Progenitor cell of endocrine pancreas (in vitro differentiated cells): Measurements from ENCODE around the gene ARL8A. TPM values are rescaled to one million over a fixed set of nuclear protein-coding genes. Genes with fewer than 3 reads are reported as not detected.

Experiments
- DNase-seq: peaks from one replicate; pipeline ENCODE4 v3.0.0; 2021; ENCODE audit warnings: low spot score; ENCODE audit not compliant: unreplicated experiment
- H3K27ac Mint-ChIP-seq: 2 replicates; pipeline ENCODE4 v1.8.0; 2021; ENCODE audit warnings: mild to moderate bottlenecking, moderate library complexity, mixed read lengths
- H3K27me3 Mint-ChIP-seq: 2 replicates; pipeline ENCODE4 v1.8.0; 2021; ENCODE audit warnings: mixed read lengths
- H3K36me3 Mint-ChIP-seq: 2 replicates; pipeline ENCODE4 v1.8.0; 2022; ENCODE audit warnings: mixed read lengths; ENCODE audit not compliant: insufficient read depth
- H3K4me1 Mint-ChIP-seq: 2 replicates; pipeline ENCODE4 v1.8.0; 2021; ENCODE audit warnings: low read depth, mixed read lengths
- H3K4me3 Mint-ChIP-seq: 2 replicates; pipeline ENCODE4 v1.8.0; 2021; ENCODE audit warnings: low read depth, mild to moderate bottlenecking, moderate library complexity, mixed read lengths
- H3K9me3 Mint-ChIP-seq: 2 replicates; pipeline ENCODE4 v1.8.0; 2021; ENCODE audit warnings: low read depth, mixed read lengths
- total RNA-seq: library from RNA; stranded (reverse); gene quantifications from 2 replicates; pipeline ENCODE4 v1.2.1, GENCODE V29; 2021
- TF ChIP-seq, protein P1 (sequence below): fragments of 200-600 bp; sonication (generic); IDR thresholded peaks from one replicate; pipeline ENCODE4 v1.5.0; 2021; ENCODE audit warnings: antibody characterized with exemption, mild to moderate bottlenecking; ENCODE audit not compliant: unreplicated experiment

ARL8A gene
- total RNA-seq, 1 donor from 2014 or later, result 43.7 TPM

DNA sequence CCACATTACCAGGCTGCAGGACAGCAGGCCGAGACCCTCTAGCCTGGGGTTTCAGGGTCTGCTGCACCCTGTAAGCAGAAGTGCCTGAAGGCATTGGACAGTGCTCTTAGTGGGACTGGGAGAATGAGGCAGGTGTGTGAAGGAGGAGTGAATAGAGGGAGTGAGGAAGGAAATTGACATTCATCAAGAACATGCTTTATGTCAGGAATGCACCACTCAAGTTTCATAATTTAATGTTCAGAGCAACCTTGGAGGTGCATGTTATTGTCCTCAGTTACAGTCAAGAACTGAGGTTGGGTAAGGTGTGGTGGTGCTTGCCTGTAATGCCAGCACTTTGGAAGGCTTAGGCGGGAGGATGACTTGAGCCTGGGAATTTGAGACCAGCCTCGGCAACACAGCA is 33.6 kb downstream of the ARL8A start:
- Mint-ChIP-seq H3K27ac (no peak overlapping the region), H3K4me1 (peaks cover 32% of the 10 kb centered on the region), H3K9me3 (no peaks in the 10 kb centered on the region), H3K27me3 (no peaks in the 10 kb centered on the region), H3K36me3 (no peaks in the 10 kb centered on the region), H3K4me3 (no peak overlapping the region)
- DNase-seq, result no peak
- TF ChIP-seq, protein P1, sequence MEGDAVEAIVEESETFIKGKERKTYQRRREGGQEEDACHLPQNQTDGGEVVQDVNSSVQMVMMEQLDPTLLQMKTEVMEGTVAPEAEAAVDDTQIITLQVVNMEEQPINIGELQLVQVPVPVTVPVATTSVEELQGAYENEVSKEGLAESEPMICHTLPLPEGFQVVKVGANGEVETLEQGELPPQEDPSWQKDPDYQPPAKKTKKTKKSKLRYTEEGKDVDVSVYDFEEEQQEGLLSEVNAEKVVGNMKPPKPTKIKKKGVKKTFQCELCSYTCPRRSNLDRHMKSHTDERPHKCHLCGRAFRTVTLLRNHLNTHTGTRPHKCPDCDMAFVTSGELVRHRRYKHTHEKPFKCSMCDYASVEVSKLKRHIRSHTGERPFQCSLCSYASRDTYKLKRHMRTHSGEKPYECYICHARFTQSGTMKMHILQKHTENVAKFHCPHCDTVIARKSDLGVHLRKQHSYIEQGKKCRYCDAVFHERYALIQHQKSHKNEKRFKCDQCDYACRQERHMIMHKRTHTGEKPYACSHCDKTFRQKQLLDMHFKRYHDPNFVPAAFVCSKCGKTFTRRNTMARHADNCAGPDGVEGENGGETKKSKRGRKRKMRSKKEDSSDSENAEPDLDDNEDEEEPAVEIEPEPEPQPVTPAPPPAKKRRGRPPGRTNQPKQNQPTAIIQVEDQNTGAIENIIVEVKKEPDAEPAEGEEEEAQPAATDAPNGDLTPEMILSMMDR, result no peak

DNA sequence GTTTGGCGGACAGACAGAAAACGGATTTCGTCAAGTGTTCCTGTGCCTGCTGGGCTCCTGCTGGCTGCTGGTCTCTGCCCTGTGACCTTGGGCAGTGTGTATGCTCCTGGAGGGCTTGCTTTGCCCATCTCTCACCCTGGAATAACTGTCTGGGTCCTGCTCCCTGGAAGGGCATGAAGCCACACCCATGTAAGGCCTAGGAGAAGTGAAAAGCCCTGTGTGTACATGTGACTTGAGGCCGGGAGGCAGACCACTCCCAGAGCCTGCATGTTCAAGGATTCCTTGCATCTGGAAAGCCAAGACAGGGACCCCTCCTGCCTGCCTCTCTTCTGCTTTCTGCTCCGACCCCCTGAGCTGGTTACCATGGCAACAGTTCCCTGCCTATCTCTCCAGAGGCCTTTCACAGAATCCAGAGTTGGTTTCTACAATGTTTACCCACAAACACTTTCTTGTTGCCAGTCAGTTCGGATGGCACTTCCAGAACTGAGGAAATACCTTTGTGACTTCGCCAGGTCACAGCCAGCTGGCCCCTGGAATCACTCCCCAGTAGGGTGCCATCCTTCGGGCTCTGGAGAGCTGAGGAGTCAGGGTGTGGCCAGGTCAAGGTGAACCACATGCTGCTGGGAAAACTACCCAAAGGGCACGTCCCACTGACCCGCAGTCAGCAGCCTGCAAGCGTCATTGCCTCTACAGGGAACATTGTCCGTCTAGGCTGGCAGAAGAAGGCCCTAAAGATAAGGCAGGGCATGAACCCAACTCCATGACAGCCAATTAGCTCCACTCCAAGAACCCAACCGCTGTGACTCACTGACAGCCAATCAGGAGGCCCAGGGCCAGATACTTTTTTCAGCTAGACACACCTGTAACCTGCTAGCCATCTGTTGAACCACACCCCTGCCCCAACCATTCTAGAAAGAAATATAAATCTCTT is 36.5 kb downstream of the ARL8A start:
- Mint-ChIP-seq H3K27ac (peak overlapping the region; percentile 86), H3K4me3 (no peak overlapping the region)
- TF ChIP-seq, protein P1, result no peak

DNA sequence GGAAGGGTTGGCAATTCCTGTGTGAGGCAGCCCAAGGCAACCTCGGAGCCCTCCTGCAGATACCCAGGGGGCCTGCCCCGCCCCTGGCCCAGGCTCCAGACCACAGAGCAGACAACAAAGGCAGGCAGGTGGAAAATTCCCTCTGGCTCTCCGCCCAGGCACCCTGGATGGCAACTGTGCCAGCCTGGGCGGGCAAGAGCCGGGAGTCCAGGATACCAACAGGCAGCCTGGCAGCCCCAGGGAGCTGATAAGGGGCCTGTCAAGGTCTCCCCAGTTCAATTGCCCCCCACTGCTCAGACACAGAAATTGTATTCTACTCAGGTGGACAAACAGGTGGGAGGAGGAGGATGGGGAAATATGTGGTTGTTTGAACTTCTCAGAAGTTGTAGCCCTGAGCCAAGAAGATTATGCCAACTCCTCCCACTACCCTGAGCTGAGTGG is 37.2 kb downstream of the ARL8A start:
- H3K4me3 Mint-ChIP-seq, result no peak overlapping the region
- no peak overlapping the region for H3K27ac Mint-ChIP-seq

More for the DNA sequence above, 36.5 kb downstream of the ARL8A start:
- H3K4me1 Mint-ChIP-seq, result peaks cover 26% of the 10 kb centered on the region
- H3K36me3 Mint-ChIP-seq, result no peaks in the 10 kb centered on the region
- DNase-seq, result no peak
- no peaks in the 10 kb centered on the region for H3K27me3 Mint-ChIP-seq
- H3K9me3 Mint-ChIP-seq, result no peaks in the 10 kb centered on the region

DNA sequence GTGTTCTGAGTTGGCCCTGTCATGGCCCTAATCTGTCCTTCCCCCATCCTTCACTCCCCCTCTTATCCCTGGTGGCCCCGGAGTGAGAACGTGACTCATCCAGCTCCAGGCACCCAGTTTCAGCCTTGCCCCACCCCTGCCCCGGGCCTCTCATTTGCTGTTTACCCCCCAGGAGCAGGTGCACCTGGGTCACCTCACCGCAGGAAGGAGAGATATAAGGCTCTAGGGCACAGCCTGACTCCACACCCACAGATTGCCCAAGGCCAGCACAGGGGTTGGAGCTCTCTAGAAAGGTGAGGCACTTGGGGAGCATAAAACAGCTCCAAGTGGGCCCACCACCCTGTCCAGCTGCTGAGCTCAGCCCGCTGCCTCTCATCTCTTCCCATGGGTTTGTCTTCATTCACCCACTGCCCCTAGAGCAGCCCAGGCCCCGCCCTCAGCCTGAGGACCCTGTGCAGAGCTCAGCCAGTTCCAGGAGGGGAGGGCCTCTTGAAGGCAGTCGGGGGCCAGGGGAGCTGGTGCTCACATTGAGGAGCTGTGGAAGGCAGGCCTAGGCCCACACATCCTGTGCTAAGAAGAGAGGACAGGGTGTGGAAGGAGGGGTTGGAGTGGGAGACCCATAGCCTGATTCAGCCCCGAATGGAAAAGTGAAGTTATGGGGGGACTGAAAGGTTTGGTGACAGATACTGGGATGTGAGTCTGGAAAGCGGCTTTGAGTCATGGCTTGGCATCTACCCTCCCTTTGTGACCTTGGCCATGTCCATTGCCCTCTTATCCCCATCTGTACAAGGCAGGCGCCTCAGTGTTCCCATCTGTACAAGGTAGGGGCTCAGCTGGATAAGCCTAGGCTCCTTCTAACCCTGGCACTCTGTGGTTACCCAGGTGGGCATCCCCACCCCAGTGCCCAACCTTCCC is 37.9 kb downstream of the ARL8A start:
- DNase-seq, result no peak
- Mint-ChIP-seq H3K36me3 (no peaks in the 10 kb centered on the region), H3K27me3 (no peaks in the 10 kb centered on the region), H3K4me1 (peaks cover 24% of the 10 kb centered on the region), H3K9me3 (no peaks in the 10 kb centered on the region), H3K27ac (no peak overlapping the region), H3K4me3 (no peak overlapping the region)
- TF ChIP-seq, protein P1, result no peak

More for the DNA sequence above, 37.2 kb downstream of the ARL8A start:
- Mint-ChIP-seq H3K36me3 (no peaks in the 10 kb centered on the region), H3K4me1 (peaks cover 23% of the 10 kb centered on the region), H3K9me3 (no peaks in the 10 kb centered on the region), H3K27me3 (no peaks in the 10 kb centered on the region)
- TF ChIP-seq, protein P1, result no peak
- DNase-seq, result no peak
